Right ventricle myocardium inferior (tissue), 1 donor: ENCODE results near the gene SNED1. TPM values are rescaled to one million over a fixed set of nuclear protein-coding genes. Genes with fewer than 3 reads are reported as not detected.
A peak's percentile ranks its signal among the peaks of the same experiment; 100 is the strongest.

Source experiments
- ATAC-seq: fragments of 200-7000 bp; cut with Tn5 transposase; one replicate; pipeline ENCODE4 v1.9.1; 2020; ENCODE audit warnings: mild to moderate bottlenecking, moderate library complexity
- DNase-seq: peaks from one replicate; pipeline ENCODE4 v3.0.0; 2021; ENCODE audit errors: missing footprints
- intact Hi-C: fragments of 100-400 bp; cut with DNase I; formaldehyde crosslinking; loops from one replicate; pipeline ENCODE4 v1.11.0; 2022
- total RNA-seq: library from RNA; stranded (reverse); fragmentation: NEBNext Ultra II Directional; extraction: Animal tissue kit (Norgen Biotek cat#: 25700); gene quantifications from one replicate; pipeline ENCODE4 v1.2.1, GENCODE V29; 2021
- donor health status: DM: no; HTN: yes; CAD: no; lungs with severe emphysema.

Gene SNED1
- total RNA-seq, 1 donor from 2014 or later = 6.7 TPM

DNA sequence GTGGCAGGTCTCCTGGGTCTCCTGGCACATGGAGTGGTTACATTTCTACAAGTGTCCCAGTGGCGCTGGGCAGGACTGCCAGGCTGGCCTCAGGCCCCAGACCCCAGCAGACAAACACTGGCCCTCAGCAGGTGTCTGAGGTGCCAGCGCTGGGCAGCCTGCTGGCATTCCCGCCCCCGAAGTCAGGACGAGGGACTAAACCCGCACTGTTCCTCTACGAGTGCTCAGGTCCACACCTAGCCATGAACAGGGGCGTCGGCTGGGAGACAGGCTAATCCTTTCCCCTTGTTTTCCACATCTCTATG, 12.8 kb downstream of the SNED1 start:
- intact Hi-C loops = no loop called here
- peak; percentile 23 for DNase-seq
- ATAC-seq = no peak

DNA sequence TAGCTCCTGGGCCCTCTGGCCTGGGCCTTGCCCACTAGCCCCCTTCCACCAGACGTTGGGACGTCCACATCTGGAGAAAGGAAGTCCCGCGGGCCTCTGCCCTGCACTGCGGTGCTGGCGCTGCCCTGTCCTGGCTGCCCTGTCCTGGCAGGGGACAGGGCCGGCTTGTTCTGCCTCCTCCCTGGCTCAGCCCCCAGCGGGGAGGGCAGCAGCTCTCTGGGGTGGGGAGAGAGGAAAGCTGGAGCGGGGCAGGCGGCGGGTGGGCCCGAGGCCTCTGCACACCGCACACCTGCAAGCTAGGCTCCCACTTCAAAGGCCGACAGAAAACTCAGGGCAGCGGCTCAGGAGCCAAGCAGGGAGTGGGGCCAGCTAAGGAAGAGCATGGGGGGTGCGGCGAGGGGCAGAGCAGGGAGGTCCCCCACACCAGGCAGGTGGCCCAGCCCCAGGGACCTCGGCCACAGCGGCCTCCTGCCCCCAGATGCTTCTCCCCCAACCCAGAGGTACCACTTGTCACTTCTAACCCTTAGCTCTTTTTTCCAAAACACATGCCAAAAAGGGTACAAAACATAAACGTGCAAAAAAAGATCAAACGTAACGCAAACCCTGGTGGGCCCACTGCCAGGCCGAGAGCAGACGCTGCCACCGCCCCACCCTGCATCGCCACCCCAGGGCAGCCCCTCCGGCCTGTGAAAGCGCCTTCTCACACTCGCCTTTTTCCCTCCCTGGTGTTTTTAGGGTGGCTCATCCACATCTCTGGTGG, 13.5 kb downstream of the SNED1 start:
- DNase-seq (peak; percentile 50), ATAC-seq (no peak)
- intact Hi-C loops = no loop called here

DNA sequence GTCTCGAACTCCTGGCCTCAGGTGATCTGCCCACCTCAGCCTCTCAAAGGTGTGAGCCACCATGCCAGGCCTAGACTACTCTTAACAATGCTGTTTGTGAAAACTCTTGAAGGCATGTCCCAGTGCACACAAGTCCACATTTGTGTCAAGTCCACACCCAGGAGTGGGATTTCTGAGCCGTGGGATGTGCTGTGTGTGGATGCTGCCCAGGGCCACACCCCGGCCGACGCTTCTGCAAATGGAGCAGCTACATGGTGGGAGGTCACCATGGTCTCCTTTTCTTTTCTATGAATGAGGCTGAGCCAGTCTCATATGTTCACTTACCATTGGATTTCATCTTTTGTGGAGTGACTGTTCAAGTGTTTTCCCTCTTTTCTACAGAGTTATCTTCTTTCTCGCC, 15.8 kb downstream of the SNED1 start:
- DNase-seq (peak; percentile 20), ATAC-seq (no peak)
- intact Hi-C loops = no loop called here

DNA sequence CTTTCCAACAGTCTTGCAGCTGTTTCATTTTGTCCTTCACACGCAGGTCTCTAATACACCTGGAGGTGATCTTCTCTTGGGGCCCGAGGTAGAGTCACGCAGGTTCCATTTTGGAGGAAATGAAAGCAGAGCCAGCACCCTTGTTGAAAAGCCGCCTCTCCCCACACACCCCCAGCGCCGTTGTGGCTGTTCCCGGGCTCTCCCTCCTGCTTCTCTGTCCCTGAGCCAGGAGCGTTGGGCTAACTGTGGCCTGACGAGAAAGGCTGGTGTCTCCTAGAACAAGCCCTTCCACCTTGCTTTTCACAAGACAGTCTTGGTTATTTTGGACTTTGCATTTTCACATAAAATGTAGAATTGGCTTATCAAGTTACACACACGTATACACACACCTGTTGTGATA, 16.3 kb downstream of the SNED1 start:
- DNase-seq = peak; percentile 65
- no peak for ATAC-seq
- intact Hi-C loops = no loop called here

DNA sequence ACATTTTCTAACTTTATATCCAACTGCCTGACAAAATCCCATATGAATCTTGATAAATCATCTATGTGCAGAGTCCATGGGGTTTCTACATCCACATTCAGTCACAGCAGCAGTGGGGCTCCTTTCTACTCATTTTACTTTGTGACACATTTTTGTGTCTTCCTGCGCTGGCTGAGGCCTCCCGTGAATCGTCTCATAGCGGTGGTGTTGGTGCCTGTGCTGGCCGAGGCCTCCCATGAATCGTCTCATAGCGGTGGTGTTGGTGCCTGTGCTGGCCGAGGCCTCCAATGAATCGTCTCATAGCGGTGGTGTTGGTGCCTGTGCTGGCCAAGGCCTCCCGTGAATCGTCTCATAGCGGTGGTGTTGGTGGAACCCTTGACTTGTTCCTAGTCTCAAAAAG, 17.0 kb downstream of the SNED1 start:
- peak; percentile 14 for DNase-seq
- ATAC-seq = no peak
- intact Hi-C loops = no loop called here

DNA sequence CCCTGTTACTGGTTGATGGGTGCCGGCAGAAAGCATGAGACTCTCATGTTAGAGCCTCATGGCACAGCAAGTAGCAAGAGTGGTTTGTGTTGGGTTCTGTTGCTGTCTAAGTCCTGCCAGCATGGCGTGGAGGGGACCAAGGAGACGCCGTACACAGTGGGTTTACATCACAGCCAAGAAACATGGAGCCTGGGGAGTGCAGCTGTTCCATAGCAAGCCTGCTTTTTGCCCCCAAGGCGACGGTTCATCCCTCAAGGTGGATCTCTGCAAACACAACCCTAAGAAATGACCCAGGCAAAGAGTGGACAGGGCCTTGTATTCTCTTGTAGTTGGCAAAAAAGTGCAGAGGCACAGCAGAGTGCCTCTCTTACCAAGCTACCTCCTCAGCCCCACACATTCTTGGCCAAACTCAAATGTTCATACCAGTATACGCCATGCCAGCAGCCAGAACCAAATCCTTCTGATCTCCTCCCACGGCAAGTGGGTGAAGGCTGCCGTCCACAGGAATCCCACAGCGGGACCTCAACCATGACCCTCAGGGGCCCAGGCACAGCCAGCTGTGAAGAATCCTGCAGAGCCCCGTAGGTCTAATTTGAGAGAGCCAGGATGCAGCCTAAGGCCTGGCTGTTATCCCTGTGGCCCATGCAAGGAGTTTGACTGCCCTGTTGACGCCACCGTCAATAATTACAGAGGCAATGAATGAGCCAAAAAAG, 19.0 kb downstream of the SNED1 start:
- intact Hi-C loops = no loop called here
- peak; percentile 4 for DNase-seq
- ATAC-seq = no peak

DNA sequence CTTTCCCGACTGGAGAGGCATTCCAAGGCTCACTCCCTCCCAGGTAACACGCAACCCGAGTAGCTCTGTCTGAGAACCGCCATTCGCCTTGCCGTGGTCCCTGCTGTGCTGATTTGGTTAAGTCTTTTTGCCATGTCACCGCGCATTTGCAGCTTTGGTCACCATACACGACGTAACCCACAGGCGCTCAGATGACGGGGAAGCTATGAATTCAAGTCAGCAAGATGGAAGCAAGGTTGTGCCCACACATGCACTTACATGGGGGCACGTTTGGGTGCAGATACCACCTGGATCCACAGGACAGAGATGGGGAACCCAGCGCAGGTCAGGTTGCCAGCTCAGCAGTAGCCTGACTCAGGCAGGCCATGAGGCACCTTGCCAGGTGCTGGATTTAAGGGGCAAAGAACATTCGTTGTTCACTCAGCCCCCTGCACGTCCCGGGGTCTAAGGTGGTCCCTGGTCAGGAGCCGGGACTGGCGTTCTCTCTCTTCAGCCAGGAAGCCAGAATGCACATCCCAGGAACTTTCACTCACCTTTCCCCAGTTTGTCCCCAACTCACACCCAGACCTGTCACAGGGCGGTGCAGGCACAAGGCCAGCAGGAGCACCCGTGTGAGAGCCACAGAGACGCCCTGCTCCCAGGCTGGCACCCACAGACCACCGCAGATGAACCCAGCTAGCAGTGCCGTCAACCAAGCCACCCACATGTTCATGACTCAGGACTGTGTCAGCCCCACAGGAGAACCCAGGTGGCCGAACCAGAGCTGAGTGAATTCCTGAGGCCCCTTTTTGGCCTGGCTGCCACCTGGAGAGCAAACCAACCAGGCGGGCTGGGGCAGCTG, 19.9 kb downstream of the SNED1 start:
- intact Hi-C loops = no loop called here
- ATAC-seq (no peak), DNase-seq (peak; percentile 17)

DNA sequence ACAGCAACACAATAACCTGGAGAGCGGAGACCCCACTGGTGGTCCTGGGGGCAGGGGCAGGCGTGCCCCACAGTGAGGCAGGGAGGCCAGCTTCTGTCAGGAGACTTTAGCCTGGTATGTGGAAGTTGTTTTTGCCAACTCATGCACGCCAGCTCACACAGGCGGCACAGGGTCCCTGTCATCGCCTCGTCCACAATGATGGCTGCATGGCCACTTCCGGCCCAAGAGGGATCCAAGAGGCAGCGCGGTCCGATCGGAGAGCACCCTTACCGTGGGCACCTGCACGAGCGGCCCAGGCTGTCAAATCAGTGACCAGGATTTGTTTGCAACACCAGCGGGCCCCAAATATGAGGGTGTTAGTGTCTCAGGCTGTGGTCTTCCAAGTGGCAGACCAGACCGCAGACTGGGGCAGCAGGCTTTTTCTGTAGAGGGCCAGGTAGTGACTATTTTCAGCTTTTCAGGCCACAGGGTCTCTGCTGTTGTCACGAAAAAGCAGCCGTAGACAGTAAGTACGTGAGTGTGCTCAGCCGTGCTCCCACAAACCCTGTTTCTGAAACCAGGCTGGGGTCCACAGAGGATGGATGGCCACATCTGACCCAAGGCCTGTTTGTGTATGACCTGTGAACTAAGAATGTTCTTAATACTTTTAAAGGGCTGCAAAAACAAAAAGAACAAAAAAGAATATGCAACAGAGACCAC, 21.2 kb downstream of the SNED1 start:
- intact Hi-C loops = no loop called here
- peak; percentile 32 for DNase-seq
- no peak for ATAC-seq

DNA sequence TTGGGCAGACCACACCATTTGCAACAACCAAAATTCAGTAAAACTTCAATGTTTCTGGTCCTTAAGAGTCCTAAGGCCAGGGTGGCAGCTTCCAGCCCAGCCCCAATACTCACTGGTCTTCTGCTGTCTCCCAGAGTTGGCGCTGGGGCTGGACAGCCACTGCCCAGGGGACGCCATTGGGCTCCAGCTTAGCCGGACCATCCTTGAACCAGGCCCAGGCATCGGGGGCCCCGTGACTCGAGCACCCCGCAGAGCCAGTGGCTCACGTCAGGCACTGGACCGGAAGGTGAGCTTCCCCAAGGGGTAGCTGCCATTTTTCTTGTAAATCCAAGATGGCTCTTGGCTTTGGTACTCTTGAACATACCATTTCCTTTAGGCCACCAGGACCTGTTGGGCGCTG, 21.8 kb downstream of the SNED1 start:
- ATAC-seq (no peak), DNase-seq (peak; percentile 2)
- intact Hi-C loops = no loop called here

DNA sequence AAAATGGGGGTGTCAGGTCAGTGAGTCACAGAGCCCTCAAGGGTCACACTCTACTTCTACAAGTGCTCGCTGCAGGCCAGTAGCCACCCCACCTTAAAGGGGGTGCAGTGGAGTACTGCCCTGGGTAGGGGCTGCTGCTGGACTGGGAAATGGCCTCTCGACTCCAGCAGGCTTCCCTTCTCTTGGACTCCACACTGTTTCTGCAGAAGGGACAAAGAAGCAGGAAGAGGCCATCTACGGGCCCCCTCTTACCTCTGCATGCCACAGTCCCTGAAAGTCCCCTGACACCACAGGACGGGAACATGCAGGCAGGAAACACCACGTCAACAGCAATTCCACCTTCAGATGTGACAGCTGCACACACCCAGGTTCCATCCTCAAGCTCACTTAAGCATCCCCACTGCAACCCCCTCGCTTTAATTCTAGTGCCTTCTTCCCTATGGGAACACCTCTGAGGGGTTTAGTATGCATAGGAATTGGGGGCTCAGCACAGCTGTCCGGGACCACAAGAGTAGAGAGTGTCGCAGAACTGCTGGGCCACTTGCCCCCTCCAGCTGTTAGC, 22.3 kb downstream of the SNED1 start:
- DNase-seq = peak; percentile 27
- ATAC-seq = no peak
- intact Hi-C loops = no loop called here

DNA sequence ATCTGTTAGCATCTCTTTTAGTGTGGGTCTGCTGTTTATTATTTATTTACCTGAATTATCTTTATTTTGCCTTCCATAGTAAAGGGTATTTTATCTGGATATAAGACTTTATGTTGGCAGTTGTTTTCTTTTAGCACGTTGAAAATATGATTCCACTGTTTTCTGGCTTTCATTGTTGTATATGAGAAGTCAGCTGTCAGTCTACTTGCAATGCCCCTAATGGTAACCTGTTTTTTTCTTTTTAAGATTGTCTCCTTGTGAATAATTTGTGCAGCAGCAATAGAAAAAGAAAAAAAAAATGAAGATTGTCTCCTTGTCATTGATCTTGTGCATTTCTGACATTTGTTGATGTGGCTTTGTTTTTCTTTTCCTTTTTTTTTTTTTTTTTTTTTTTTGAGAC, 27.2 kb downstream of the SNED1 start:
- DNase-seq (no peak), ATAC-seq (no peak)
- intact Hi-C loops = no loop called here

DNA sequence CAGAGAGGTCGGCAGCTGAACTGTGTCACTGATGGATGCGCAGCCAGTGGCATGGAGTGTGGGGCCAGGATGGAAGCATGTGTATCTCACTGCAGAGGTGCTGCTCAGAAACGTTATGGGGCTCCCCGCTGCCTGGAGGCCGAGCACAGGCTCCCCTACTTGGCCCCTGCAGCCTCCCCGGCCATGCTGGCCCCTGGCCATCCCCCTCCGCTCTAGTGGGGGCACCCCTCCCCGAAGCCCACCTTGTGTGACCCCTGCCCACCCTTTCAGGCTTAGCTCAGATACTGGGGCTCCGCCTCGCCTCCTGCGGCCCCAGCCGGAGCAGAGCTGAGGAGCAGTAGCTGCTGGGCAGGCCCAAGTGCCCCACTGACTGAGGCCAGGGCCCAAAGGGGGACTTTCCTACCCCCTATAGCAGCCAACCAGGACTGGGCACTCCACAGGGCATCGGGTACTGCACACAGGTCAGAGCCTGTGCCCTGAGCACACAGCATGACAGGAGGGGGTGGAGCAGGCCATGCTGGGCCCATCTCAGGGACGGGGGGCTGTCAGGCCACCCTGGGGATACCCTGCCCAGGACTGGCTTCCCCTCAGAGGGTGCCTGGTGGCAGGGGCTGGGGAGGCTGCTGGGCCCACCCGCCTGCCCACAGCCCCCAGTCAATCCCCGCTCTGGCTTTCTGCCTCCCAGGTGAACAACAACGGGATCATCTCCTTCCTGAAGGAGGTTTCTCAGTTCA, 31.3 kb downstream of the SNED1 start:
- DNase-seq = no peak
- intact Hi-C loops = no loop called here
- ATAC-seq = peak; percentile 16

DNA sequence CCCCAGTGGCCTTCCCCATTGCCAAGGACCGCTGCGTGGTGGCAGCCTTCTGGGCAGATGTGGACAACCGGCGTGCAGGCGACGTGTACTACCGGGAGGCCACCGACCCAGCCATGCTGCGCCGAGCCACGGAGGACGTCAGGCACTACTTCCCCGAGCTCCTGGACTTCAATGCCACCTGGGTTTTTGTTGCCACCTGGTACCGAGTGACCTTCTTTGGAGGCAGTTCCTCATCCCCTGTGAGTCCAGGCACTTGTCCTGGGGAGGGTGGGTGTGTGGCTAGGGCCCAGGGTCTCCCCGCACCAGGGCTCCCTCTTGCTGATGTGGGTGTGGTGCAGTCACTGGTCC, 31.9 kb downstream of the SNED1 start:
- intact Hi-C loops = no loop called here
- DNase-seq = no peak

DNA sequence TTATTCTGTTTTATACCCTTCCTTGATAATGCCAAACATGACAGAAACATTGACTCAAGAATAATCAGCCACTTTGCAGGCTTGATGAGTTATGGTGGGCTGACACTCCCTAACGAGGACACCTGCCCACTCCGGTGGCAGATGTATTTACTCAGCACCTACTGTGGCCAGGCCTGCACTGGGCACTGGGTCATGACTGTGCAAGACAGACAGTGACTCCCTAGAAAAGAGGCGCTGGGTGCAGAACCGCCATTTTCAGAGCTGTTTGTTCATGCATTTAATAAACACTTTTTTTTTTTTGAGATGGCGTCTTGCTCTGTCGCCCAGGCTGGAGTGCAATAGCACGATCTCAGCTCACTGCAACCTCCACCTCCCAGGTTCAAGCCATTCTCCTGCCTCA, 32.5 kb downstream of the SNED1 start:
- ATAC-seq = no peak
- no peak for DNase-seq
- intact Hi-C loops = no loop called here

More for the DNA sequence above, 31.9 kb downstream of the SNED1 start:
- no peak for ATAC-seq

DNA sequence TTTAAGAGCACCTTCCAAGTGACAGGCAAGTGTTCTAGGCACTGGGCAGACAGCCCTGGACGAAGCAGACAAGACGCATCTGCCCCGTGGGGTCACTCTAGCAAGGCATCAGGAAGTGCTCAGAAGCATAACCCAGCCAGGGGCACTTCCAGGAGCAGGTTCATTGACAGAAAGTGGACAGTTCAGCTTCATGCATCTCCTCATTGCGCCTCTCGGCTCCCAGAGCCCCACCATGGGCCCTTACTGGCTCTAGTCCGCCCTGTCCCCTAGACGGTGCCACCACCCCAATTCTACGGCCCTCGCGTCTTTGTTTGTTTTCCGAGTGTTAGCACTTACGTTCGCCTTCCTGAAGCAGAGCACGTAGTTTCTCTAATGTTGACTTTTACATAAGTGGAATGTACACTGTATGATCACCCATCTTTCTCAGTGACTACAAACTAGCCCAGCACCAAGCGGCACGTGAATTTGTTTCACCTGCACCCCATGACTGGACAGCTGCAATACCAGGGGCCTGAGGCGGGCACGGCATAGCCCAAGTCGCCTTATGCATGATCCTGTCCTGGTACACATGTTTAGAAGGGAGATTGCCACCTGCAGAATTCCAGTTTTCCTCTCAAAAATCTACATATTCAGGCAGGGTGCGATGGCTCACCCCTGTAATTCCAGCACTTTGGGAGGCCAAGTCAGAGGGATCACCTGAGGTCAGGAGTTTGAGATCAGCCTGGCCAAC, 33.2 kb downstream of the SNED1 start:
- ATAC-seq (no peak), DNase-seq (no peak)

DNA sequence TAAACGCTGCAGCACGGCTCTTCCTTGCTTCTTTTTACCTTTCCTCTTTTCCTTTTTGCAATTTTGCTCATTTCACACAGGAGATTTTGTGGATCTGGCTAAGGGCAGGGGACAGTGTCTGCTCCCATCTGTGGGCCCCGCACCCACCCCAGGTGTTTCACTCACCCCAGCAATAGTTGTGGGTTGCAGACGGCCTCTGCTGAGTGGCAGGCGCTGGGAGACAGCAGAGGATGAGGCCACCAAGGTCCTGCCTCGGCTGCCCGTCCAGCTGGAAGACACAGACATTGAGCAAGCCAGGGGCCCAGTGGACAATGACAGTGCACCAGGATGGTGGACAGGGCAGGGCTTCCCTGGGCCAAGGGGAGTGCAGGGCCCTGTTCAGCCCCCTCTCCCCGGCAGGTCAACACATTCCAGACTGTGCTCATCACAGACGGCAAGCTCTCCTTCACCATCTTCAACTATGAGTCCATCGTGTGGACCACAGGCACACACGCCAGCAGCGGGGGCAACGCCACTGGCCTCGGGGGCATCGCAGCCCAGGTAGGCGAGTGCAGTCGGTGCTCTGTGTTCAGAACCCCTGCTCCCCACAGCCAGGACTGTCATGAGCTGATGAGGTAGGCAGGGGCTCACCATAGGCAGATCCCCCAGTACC, 35.0 kb downstream of the SNED1 start:
- DNase-seq (no peak), ATAC-seq (no peak)
- intact Hi-C loops = no loop called here

More for the DNA sequence above, 33.2 kb downstream of the SNED1 start:
- intact Hi-C loops = no loop called here

DNA sequence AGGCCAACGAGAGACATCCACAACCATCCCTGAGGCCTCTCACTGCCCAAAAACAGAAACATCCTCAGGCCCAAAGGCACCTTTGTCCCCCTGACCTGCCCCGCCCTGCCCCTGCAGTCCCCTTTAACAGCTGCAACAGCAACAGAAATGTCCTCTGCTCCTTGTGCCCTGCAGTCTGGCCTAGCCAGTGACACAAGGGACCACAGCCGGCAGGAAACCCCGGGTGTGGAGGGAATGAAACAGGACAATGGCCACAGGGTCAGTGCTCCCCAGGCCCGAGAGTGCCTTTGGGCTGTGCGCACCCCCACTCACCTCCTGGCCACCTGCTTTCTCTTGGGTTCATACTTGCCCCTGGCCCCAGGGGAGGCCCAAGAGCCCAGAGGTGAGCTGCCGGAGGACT, 35.6 kb downstream of the SNED1 start:
- no peak for ATAC-seq
- intact Hi-C loops = no loop called here
- DNase-seq = no peak
